Right lobe of liver (tissue), 6 donors: ENCODE data around the gene ZNF600. TPM values are rescaled to one million over a fixed set of nuclear protein-coding genes. Genes with fewer than 3 reads are reported as not detected.
"Not testable (repeated sequence)": the region's sequence is repeated elsewhere in the genome, so short reads cannot be mapped to it uniquely, and the experiment has no call there.

ENCODE experiments used
- ATAC-seq, 4 donors: fragments of 200-7000 bp; cut with Tn5 transposase; one replicate each; pipeline ENCODE4 v1.9.1; 2020; ENCODE audit warnings: mild to moderate bottlenecking in 4 of 4, moderate library complexity in 4 of 4
- DNase-seq, 3 donors: peaks; one replicate each; pipeline ENCODE4 v3.0.0-alpha.2; 2020
- H3K27ac ChIP-seq, 3 donors: fragments of 200-600 bp; one replicate each; pipeline ENCODE4 v1.8.0; 2022
- H3K27me3 ChIP-seq, 2 donors: fragments of 200-600 bp; one replicate each; pipeline ENCODE4 v1.8.0; 2022
- H3K36me3 ChIP-seq, 4 donors: fragments of 200-600 bp; sonication (generic) in 1 of 4; one replicate each; pipeline versions ENCODE4 v1.5.1 to v1.8.0; 2017 to 2022; ENCODE audit warnings: control low read depth in 1 of 4
- H3K4me1 ChIP-seq, 4 donors: fragments of 200-600 bp; sonication (generic) in 1 of 4; one replicate each; pipeline versions ENCODE4 v1.5.1 to v1.8.0; 2017 to 2022; ENCODE audit warnings: control low read depth in 1 of 4
- H3K4me3 ChIP-seq, 3 donors: fragments of 200-600 bp; one replicate each; pipeline ENCODE4 v1.8.0; 2022
- H3K9me3 ChIP-seq, 4 donors: fragments of 200-600 bp; sonication (generic) in 1 of 4; one replicate each; pipeline versions ENCODE4 v1.5.1 to v1.8.0; 2017 to 2022; ENCODE audit warnings: control low read depth in 1 of 4
- POLR2A ChIP-seq: fragments of 450-650 bp; IDR thresholded peaks from one replicate; pipeline ENCODE4 v1.6.1; 2017; ENCODE audit warnings: antibody characterized with exemption, mild to moderate bottlenecking
- WGBS: methylation state at CpG from one replicate; pipeline ENCODE4 v1.1.6; 2018; ENCODE audit warnings: low coverage, low lambda C conversion rate; ENCODE audit not compliant: insufficient coverage; ENCODE audit errors: missing lambda C conversion rate; 5-methylcytosine and 5-hydroxymethylcytosine counted together
- intact Hi-C, 2 donors: fragments of 100-400 bp; cut with DNase I; formaldehyde crosslinking; loops; one replicate each; pipeline versions ENCODE4 v1.11.2 to v1.14.1; 2022
- long read RNA-seq: library from polyadenylated mRNA; unstranded; transcript quantifications from one replicate; pipeline ENCODE4 v2.0.0, GENCODE V29; 2019
- total RNA-seq, 6 experiments: library from RNA; depleted of rRNA in 2 of 6; stranded (reverse); fragments of >200 nt in 2 of 6; fragmentation: NEBNext Ultra II Directional in 3 of 6; extraction: Animal tissue kit (Norgen Biotek cat#: 25700) in 3 of 6; gene quantifications; one replicate each; pipeline versions ENCODE4 v1.1.0 to v1.2.4, GENCODE V29; 2016 to 2023
- TF ChIP-seq, protein P1 (sequence below), 4 donors: fragments of 200-600 bp in 3 of 4; fragments of 450-650 bp in 1 of 4; IDR thresholded peaks; one replicate each; pipeline versions ENCODE4 v1.5.1 to v1.8.0; 2016 to 2022; ENCODE audit warnings: antibody characterized with exemption in 4 of 4, mild to moderate bottlenecking in 2 of 4
- donor health status: DM: no; HTN: yes; CAD: no.
- donor health status: DM: no; HTN: no; CAD: no.
- donor health status: DM: no; HTN: no; CAD: no.
- donor health status: DM: no; HTN: yes; CAD: no.
- donor health status: DM: no; HTN: yes; CAD: no.

The ZNF600 gene
- total RNA-seq, result 1 to 10 TPM; 1.4 to 4.3 (median 2.1) TPM
- long read RNA-seq, result 0 reads

DNA sequence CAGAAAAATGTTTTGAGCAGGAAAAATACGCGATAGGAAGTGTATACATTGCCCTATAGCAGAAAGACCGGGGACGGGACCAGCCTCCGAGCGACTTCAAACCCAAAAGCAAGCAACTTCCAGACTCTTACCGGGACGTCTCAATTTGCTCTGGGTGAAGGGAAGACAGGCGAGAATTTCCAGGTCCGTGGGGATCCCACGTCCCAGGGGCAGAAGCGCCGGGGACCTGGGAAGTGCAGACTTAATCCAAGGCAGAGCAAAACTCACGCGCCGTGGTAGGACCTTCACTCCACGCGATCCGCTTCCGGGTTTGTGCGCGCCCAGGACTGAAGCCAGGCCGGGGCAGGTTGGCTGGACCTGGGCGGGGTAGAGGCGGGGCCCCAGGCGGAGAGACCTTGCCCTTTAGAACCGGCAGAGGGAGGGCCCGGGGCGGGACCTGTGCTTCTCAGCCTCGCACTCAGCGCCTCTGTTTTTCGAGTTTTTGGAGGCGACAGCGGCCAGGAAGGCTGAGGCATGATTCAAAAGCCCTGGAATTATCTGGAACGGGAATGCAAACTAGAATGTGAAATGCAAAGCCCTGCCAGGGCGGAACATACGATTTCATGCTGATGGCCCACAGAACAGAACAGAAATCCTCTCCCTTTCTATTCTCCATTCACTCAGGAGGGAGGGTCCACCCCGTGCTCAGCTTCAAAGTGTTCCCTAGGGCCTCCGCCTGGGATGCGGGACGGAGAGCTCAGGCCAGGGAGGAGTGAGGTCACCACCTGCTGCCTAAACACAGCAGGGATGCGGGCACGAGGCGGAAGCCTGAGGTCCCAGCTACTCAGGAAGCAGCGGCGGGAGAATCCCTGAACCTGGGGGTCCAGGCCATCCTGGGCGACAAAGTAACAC is at the start of gene ZNF600:
Gene ZNF600 (minus strand): TSS at position 328 of the 891 bp plus-strand sequence. CDS start 7,903 bp downstream, outside the sequence.
- ATAC-seq, result peak; percentile 99 to 100 (median 100)
- 2% methylated on average over 38 of the region's 47 CpGs for WGBS

DNA sequence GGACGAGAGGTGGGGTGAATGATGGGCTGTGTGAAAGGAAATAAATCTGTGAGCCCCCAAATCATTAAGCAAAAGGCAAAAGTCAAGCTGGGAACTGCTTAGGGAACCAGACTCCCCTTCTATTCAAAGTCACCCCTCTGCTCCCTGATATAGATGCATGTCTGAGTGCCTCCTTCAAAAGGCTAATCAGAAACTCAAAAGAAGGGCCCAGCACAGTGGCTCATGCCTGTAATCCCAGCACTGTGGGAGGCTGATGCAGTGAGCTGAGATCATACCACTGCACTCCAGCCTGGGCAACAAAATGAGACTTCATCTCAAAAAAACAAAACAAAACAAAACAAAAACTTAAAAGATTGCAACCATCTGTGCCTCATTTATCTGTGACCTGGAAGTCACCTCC is 47.7 kb upstream of the ZNF600 start:
- ATAC-seq, H3K36me3 ChIP-seq, H3K4me3 ChIP-seq, H3K4me1 ChIP-seq, DNase-seq, intact Hi-C loops, H3K27me3 ChIP-seq, H3K27ac ChIP-seq: not testable (repeated sequence)
- H3K9me3 ChIP-seq, result peaks cover 0 to 22% (median 0%) of the 10 kb centered on the region in 4 donors
- 50% methylated on average over 1 of the region's 1 CpG for WGBS

More for the DNA sequence above, at the start of gene ZNF600:
- TF ChIP-seq, protein P1, sequence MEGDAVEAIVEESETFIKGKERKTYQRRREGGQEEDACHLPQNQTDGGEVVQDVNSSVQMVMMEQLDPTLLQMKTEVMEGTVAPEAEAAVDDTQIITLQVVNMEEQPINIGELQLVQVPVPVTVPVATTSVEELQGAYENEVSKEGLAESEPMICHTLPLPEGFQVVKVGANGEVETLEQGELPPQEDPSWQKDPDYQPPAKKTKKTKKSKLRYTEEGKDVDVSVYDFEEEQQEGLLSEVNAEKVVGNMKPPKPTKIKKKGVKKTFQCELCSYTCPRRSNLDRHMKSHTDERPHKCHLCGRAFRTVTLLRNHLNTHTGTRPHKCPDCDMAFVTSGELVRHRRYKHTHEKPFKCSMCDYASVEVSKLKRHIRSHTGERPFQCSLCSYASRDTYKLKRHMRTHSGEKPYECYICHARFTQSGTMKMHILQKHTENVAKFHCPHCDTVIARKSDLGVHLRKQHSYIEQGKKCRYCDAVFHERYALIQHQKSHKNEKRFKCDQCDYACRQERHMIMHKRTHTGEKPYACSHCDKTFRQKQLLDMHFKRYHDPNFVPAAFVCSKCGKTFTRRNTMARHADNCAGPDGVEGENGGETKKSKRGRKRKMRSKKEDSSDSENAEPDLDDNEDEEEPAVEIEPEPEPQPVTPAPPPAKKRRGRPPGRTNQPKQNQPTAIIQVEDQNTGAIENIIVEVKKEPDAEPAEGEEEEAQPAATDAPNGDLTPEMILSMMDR (IDR thresholded peaks at IDR 0.05), result peak in 3 of 4 donors; percentile 20 to 29 (median 27)
- peak; percentile 53 for TF ChIP-seq POLR2A
- H3K27ac ChIP-seq, H3K36me3 ChIP-seq, H3K9me3 ChIP-seq, H3K4me1 ChIP-seq, H3K27me3 ChIP-seq, intact Hi-C loops: not testable (repeated sequence)
- H3K4me3 ChIP-seq, result peak within 1 kb of the TSS; percentile 59 to 79 (median 62)
- peak; percentile 84 to 94 (median 92) for DNase-seq

DNA sequence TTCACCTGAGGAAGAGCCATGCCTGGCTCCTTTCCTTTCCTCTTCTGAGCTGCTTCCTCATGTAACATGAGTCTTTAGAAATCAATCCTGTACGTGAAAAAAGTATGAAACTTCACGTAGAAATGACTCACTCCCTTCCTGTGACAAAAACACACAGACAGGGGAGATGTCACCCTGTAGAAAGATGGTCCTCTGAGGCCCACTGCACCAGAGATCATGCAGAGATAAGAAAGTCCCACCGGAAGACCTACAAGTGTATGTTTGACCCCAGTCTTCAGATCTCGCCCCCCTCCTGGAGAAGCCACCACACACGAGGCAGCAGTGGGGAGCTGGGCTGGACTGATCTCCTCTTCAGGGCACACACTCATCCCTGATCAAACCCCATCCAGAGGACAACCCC is 47.0 kb upstream of the ZNF600 start:
- H3K36me3 ChIP-seq, H3K27me3 ChIP-seq, H3K27ac ChIP-seq, H3K4me3 ChIP-seq, DNase-seq, ATAC-seq, intact Hi-C loops, H3K4me1 ChIP-seq: not testable (repeated sequence)
- H3K9me3 ChIP-seq, result peaks cover 0 to 15% (median 0%) of the 10 kb centered on the region in 4 donors
- WGBS, result 38% methylated on average over 4 of the region's 5 CpGs

DNA sequence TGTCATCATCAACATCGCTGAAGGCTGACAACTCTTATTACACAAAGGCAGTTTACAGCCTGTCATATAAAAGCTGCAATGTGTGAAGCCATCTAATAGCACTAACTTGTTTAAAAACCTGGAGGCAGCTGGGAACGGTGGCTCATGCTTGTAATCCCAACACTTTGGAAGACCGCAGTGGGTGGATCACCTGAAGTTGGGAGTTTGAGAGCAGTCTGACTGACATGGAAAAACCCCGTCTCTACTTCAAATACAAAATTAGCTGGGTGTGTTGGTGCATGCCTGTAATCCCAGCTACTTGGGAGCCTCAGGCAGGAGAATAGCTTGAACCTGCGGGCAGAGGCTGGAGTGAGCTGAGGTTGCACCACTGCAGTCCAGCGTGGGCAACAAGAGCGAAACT is 43.3 kb upstream of the ZNF600 start:
- ATAC-seq, H3K9me3 ChIP-seq, H3K27ac ChIP-seq, DNase-seq, H3K27me3 ChIP-seq, intact Hi-C loops, H3K4me3 ChIP-seq, H3K36me3 ChIP-seq, H3K4me1 ChIP-seq: not testable (repeated sequence)
- WGBS, result 62% methylated on average over 6 of the region's 7 CpGs

DNA sequence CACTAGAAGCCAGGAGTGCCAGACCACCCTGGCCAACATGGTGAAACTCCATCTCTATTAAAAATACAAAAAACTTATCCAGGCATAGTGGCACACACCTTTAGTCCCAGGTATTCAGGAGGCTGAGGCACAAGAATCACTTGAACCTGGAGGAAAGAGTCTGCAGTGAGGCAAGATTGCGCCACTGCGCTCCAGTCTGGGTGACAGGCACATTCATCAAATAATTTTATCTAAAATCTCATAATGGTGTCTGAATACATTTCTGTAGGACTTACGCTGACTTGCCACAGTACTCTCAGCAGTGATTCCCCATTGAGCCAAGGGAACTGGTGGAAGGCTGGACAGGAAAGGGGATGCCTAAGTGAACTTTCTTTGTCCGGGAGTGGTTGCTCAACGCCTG is 39.2 kb upstream of the ZNF600 start:
- intact Hi-C loops, result no loop called here
- DNase-seq, result no peak
- 91% methylated on average over 5 of the region's 5 CpGs for WGBS
- TF ChIP-seq, protein P1 (IDR thresholded peaks at IDR 0.05), result no peak
- no peak for TF ChIP-seq POLR2A
- no peak overlapping the region for H3K27ac ChIP-seq
- H3K4me3 ChIP-seq, result no peak overlapping the region
- no peaks in the 10 kb centered on the region for H3K27me3 ChIP-seq
- no peaks in the 10 kb centered on the region for H3K4me1 ChIP-seq
- H3K36me3 ChIP-seq, result no peaks in the 10 kb centered on the region
- ATAC-seq, result no peak
- H3K9me3 ChIP-seq, result no peaks in the 10 kb centered on the region

DNA sequence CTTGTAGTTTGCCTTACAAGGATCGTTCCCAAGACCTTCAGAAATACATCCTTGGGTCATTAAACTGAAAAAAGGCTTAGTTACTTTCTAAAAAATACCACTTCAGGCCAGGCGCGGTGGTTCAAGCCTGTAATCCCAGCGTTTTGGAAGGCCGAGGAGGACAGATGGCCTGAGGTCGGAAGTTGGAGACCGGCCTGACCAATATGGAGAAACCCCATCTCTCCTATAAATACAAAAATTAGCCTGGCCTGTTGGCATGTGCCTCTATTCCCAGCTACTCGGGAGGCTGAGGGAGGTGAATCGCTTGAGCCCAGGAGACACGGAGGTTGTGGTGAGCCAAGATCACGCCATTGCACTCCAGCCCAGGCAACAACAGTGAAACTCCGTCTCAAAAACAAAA is 37.1 kb upstream of the ZNF600 start:
- ATAC-seq, result no peak
- TF ChIP-seq POLR2A, result no peak
- TF ChIP-seq, protein P1 (IDR thresholded peaks at IDR 0.05), result no peak
- 83% methylated on average over 7 of the region's 12 CpGs for WGBS
- Histone ChIP-seq H3K4me3 (no peak overlapping the region), H3K36me3 (no peaks in the 10 kb centered on the region), H3K4me1 (no peaks in the 10 kb centered on the region), H3K27me3 (no peaks in the 10 kb centered on the region), H3K9me3 (no peaks in the 10 kb centered on the region), H3K27ac (no peak overlapping the region)
- no peak for DNase-seq
- intact Hi-C loops, result no loop called here

DNA sequence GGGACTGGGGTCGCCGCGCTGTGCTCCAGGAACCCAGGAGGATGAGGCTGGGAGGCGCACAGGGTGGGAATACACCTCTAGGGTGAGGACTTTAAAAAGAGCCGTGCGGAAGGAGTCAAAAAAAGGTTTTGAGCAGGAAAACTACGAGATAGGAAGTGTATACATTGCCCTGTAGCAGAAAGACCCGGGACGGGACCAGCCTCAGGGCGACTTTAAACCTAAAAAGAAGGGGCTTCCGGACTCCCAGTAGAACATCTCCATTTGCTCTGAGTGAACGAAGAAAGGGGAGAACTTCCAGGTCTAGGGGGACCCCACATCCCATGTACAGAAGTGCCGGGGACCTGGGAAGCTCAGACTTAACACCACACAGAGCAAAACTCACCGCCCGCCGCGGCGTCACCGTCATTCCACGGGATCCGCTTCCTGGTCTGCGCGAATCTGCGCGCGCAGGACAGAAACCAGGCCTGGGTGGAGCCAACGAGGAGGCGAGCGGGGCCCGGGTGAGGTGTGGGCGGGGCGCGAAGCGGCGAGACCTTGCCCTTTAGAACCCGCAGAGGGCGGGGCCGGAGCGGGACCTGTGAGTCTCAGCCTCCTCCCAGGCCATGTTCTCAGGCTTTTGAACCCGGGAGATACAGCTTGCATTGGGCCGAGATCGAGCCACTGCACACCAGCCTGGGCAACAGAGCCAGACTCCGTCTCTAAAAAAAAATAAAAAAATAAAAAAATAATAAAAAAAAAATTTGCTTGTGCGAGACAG is 34.8 kb upstream of the ZNF600 start, which contains the start of gene ZNF28:
Gene ZNF28 (minus strand): TSS at position 430 of the 757 bp plus-strand sequence. CDS start 3,675 bp downstream, outside the sequence.
- H3K9me3 ChIP-seq, H3K4me1 ChIP-seq, H3K27ac ChIP-seq, H3K27me3 ChIP-seq, H3K36me3 ChIP-seq, intact Hi-C loops: not testable (repeated sequence)
- DNase-seq (peak; percentile 54 to 77 (median 56)), ATAC-seq (peak; percentile 99 to 100 (median 100))
- WGBS, result 4% methylated on average over 15 of the region's 44 CpGs
- peak within 1 kb of the TSS; percentile 39 to 56 (median 50) for H3K4me3 ChIP-seq
